Cortex of kidney (tissue), 1 donor: ENCODE results near the gene CCL24.
"Not testable (repeated sequence)": the region's sequence is repeated elsewhere in the genome, so short reads cannot be mapped to it uniquely, and the experiment has no call there.

Source experiments
- DNase-seq: peaks from one replicate; lab custom pipeline; 2025; lab: John Stamatoyannopoulos, UW

The CCL24 gene

GRCh38 chr7:75780647-75781273 lies 32.8 kb downstream of the CCL24 start:
- DNase-seq: not testable (repeated sequence)

GRCh38 chr7:75779516-75779915 lies 34.1 kb downstream of the CCL24 start:
- DNase-seq: not testable (repeated sequence)

GRCh38 chr7:75779035-75779434 lies 34.6 kb downstream of the CCL24 start:
- DNase-seq: not testable (repeated sequence)

- no peak for DNase-seq
Measured at GRCh38 chr7:75776295-75776971, 37.2 kb downstream of the CCL24 start.

GRCh38 chr7:75773958-75774357 lies 39.6 kb downstream of the CCL24 start:
- DNase-seq: not testable (repeated sequence)

- no peak for DNase-seq
Measured at GRCh38 chr7:75772081-75773077, 41.2 kb downstream of the CCL24 start, which contains the start of gene CCL26. TSS of gene CCL26 (minus strand) at chr7:75772211. CDS start at chr7:75772176, 35 bp downstream.

- no peak for DNase-seq
Measured at GRCh38 chr7:75771224-75771623, 42.4 kb downstream of the CCL24 start.

- DNase-seq: no peak
Measured at GRCh38 chr7:75762350-75762917, 51.2 kb downstream of the CCL24 start.

- DNase-seq: not testable (repeated sequence)
Measured at GRCh38 chr7:75761801-75762200, 51.8 kb downstream of the CCL24 start.
